A172 (cell line): ENCODE measurements around the gene CLEC14A. TPM values are rescaled to one million over a fixed set of nuclear protein-coding genes. Genes with fewer than 3 reads are reported as not detected.
A peak's percentile ranks its signal among the peaks of the same experiment; 100 is the strongest.

ENCODE experiments used
- DNase-seq: peaks from one replicate; pipeline ENCODE4 v3.0.0-alpha.2; 2015; ENCODE audit warnings: low spot score
- total RNA-seq: library from RNA; depleted of rRNA; stranded (reverse); fragments of >200 nt; shearing (Covaris generic); gene quantifications from 2 replicates; pipeline ENCODE4 v1.2.3, GENCODE V29; 2014; rRNA removed

CLEC14A gene, protein sequence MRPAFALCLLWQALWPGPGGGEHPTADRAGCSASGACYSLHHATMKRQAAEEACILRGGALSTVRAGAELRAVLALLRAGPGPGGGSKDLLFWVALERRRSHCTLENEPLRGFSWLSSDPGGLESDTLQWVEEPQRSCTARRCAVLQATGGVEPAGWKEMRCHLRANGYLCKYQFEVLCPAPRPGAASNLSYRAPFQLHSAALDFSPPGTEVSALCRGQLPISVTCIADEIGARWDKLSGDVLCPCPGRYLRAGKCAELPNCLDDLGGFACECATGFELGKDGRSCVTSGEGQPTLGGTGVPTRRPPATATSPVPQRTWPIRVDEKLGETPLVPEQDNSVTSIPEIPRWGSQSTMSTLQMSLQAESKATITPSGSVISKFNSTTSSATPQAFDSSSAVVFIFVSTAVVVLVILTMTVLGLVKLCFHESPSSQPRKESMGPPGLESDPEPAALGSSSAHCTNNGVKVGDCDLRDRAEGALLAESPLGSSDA
- total RNA-seq = not detected in 2 replicates

DNA sequence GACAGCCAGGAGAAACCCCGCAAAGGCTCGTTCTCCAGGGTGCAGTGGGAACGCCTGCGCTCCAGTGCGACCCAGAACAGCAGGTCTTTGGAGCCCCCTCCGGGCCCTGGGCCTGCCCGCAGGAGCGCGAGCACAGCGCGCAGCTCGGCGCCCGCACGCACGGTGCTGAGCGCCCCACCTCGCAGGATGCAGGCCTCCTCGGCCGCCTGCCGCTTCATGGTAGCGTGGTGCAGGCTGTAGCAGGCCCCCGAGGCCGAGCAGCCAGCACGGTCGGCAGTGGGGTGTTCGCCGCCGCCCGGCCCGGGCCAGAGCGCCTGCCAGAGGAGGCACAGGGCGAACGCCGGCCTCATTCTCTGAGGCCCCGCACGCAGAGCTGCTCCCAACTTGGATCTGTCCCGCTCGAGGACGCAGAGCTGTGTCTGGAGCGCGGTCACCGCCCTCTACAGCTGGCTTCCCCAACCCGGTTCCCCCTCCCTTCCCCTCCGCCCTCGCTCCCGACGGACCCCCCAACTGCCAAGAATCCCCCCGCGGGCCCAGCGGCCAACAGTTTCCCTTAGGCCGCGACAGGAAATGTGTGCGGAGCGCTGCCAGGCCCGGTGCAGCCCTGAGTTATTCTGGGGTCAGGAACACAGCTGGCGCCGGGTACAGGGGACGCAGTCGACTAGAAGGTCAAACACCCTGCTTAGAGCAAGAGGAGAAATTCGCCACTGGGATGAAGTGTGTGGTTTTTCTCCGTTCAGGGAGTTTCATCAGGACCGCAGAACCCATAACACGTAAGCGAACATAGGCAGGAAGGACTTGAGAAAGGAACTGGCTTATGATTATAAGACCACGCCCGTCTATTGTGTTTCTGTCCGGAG, at the start of gene CLEC14A:
TSS of gene CLEC14A (minus strand) at position 421 of the 860 bp plus-strand sequence. CDS start at position 350, 71 bp downstream.
- no peak for DNase-seq

DNA sequence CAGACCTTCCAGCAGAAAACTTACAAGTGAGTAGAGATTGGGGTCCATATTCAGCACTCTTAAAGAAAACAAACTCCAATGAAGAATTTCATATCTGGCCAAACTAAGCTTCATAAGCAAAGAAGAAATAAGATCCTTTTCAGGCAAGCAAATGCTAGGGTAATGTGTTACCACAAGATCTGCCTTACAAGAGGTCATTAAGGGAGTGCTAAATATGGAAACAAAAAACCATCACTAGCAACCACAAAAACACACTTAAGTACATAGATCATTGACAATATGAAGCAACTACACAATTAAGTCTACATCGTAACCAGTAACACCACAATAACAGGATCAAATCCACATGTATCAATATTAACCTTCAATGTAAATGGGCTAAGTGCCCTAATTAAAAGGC, 47.1 kb upstream of the CLEC14A start:
- DNase-seq = no peak

DNA sequence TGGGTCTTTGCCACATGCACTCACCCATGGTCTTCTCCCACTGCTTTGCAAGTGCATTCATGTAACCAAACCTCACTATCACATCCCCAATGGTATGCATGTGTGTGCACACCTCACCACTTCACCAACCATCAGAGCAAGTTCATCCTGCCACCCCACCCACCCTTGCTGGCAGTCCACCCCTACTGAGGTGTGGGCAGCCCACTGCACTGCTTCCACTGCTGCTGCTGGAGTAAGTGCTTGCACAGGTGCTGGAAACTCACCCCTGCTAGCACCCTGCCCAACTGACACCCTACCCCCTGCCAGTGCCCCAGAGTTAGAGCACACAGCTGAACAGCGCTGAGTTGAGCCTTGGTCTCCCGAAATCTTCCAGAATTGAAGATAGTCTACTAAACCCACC, 46.1 kb upstream of the CLEC14A start:
- DNase-seq = no peak

GRCh38 chr14:38297681-38298080, 41.8 kb upstream of the CLEC14A start:
- DNase-seq = no peak

DNA sequence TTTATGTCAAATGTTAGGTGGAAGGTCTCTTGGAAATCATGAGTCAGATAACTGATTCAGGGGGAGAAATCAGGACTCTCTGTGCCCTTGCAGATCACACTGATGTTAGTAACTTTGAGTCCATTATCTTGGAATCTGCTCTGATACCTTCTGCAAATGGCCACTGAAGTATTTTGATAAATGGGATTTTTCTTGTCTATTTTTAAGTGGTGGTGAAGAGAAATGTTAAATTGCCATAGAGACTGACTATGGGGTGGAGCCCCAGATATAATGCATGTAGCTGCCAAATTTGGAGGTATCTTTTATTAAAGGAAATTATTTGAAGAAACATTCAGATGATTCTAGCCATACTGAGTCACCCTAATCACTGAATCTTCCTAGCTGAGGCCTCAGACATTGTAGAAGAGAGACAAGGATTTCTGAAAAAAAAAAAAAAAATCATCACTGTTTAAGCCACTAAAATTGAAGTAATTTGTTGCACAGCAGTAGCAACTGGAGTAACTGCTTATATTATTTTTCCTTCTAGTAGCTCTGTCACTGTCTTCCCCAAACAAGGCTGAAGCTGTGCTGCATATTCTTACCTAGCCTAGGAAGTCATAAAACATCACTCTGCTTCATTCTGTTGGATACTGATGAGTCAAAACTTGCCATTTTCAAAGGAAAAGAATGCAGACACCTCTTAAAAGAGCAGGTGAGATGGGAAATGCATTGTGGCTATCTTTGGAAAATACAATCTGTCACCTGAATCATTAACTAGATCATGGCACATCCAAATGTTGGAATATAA, 36.0 kb upstream of the CLEC14A start:
- peak; percentile 14 for DNase-seq

GRCh38 chr14:38290601-38291188, 34.8 kb upstream of the CLEC14A start:
- peak; percentile 79 for DNase-seq

- DNase-seq = no peak
Observed at GRCh38 chr14:38286452-38286851, 30.6 kb upstream of the CLEC14A start.

GRCh38 chr14:38285962-38286361, 30.1 kb upstream of the CLEC14A start:
- DNase-seq = no peak

DNA sequence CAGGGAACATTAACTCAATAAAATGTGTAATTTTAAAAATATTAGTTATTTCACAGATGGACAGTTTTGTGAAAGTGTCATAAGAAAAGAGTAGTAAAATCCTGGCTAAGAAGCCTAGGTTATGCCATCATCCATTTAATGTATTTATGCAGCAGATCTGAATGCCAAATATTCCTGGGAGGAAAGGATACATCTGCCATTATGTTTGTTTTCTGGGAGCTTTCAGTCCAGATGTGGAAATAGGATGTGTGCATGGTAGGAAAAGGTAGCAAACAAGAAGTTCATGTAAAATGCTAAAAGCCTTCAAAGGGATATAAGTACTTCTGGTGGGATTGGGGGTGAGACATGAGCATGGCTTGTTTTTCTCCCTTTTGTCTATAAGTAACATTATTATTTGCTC, 27.0 kb upstream of the CLEC14A start:
- no peak for DNase-seq

DNA sequence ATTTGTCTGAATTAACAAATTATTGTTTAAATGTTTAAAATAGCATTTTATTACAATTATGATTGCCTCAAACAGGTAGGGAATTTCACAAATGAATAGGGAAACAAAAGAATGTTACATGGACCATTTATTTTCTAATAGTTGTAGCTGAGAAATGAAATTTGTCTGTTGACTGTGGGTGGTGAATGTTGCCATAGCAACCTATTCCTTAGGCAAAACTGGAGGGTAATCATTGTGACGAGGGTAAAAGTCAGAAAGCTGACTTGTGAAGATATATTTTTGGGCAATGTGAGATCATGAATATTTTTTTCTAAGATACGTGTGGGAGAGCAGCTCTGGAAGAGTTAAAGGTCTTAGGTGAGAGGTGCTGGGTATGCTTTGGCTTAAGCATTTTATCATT, 24.2 kb upstream of the CLEC14A start:
- DNase-seq = no peak

DNA sequence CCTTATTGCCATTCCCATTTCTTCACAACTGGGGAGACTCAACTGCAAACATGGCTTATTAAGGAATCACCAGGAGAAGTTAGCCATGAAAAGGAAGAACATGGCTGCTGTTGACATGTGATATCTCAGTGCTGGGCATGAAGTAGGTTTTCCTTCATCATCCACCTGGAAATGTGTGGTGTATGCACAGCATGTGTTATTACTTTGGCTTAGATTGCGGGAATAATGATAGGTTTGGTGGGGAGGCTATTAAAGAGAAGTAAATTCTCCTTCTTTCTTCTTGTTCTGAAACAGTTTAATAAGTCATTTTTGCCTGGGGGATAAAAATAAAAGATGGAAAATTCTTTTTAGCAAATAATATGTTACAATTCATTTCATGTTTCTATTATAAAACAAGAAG, 23.7 kb upstream of the CLEC14A start:
- DNase-seq = no peak

DNA sequence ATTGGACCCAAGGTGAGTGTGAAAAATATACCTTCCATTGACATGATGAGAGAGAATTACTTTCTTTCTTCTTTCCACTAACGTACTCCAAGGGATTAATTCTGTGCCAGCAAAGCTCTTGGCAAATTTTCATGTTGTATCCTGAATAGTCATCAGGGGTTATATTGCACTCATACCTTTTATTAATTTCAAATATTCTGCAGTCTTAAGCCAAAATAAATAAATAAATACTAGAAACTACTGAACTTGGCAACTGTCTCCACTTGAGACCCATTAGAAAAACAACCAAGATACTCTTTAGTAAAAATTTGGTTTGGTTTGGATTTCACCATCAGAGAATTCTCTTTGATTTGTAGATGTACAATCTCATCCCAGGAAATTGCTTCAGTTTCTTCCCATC, 22.1 kb upstream of the CLEC14A start:
- DNase-seq = no peak

DNA sequence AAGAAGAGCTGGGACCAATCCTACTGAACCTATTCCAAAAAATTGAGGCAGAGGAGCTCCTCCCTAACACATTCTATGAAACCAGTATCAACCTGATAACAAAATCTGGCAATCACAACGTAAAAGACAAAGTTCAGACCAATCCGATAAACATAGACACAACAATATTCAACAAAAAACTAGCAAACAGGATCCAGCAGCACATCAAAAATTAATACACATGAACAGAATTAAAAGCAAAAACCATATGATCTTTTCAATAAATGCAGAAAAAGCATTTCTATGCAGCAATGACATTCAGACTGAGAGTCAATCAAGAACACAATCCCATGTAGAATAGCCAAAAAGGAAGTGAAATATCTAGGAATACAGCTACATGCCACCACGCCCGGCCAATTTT, 7.0 kb upstream of the CLEC14A start:
- no peak for DNase-seq

DNA sequence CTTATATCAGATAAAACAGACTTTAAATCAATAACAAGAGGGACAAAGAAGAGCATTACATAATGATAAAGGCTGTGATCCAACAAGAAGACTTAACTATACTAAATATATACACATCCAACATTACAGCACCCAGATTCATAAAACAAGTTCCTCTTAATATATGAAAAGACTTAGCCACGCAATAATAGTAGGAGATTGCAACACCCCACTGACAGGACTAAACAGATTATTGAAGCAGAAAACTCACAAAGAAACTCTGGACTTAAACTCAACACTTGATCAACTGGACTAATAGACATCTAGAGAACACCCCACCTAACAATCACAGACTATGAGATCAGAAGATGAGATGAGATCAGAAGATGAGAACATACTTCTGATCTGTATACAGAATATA, 5.7 kb upstream of the CLEC14A start:
- no peak for DNase-seq

DNA sequence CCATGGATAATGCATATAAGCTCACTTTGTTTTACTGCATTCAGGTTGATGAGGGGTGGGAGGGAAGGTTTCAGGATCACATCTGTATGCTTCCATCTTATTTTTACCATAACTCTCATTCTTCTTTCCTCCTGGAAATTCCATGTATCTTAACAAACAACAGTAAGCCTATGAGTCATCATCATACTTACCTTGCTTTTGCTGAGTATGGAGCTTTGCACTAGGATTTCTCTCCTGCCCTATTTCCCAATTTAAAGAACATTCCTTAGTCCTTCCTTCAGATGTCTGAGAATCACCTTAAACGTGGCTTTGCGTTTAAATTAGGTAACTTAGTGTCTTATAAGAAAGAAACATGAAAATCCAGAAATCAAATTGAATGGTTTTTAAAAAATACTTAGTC, 1.6 kb upstream of the CLEC14A start:
- DNase-seq = no peak

DNA sequence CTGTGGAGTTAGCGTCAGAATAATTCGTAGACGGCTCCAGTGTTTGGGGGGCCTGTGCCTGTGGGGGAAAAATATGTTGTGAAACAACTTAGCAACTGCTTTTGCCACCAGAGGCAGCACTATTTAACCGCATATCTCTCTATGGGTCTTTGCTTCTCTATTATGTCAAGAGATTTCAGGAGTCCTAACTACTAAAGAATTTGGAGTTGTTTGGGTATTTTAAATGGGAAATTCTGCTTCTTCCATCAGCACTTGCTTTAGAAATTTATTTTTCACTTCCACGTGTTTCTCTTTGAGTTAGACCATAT, 594 bp upstream of the CLEC14A start:
- DNase-seq = no peak

GRCh38 chr14:38255408-38255672, 553 bp downstream of the CLEC14A start:
- no peak for DNase-seq

DNA sequence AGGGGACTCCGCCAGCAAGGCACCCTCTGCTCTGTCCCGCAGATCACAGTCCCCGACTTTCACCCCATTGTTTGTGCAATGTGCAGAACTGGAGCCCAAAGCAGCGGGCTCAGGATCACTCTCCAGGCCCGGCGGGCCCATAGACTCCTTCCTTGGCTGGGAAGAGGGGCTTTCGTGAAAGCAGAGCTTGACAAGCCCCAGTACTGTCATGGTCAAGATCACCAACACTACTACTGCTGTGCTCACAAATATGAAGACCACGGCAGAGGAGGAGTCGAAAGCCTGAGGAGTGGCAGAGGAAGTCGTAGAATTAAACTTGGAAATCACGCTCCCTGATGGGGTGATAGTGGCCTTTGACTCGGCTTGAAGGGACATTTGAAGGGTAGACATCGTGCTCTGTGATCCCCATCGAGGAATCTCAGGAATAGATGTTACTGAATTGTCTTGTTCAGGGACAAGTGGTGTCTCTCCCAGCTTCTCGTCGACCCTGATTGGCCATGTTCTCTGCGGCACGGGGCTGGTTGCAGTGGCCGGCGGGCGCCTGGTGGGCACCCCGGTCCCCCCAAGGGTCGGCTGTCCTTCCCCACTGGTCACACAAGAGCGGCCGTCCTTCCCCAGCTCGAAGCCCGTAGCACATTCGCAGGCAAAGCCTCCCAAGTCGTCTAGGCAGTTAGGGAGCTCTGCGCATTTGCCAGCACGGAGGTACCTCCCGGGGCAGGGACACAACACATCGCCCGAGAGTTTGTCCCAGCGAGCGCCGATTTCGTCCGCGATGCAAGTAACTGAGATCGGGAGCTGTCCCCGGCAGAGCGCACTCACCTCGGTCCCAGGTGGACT, 1.1 kb downstream of the CLEC14A start:
- DNase-seq = no peak

DNA sequence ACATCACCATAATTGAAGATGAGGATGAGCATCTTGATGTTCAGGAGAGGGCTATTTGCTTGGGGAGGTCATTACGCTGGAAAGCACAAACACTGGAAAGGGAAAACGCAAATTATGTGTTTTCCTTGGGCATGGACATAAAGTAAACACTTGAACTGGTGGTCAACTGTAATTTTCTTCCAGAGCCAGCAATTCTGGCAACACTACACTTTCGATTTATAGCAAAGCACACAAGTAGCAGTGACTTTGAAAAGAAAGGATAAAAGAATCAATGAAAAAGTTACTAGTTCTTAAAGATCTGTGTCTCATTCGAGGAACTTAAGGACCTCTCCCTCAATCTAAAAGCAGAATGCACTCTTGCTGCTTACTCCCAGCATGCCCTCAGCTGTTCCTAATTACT, 2.2 kb downstream of the CLEC14A start:
- no peak for DNase-seq

- no peak for DNase-seq
Observed at GRCh38 chr14:38252066-38252710, 3.7 kb downstream of the CLEC14A start.

- no peak for DNase-seq
Observed at GRCh38 chr14:38250331-38250730, 5.6 kb downstream of the CLEC14A start.
